H1 (cell line): ENCODE measurements around the gene CCDC138. TPM values are rescaled to one million over a fixed set of nuclear protein-coding genes. Genes with fewer than 3 reads are reported as not detected.

Experiments
- CTCF ChIA-PET: fragments of 300-600 bp; sonication (Branson Sonifier 250); formaldehyde crosslinking; loops from one replicate; lab custom pipeline; 2021; ENCODE audit not compliant: partially characterized antibody; lab: Charles Lee
- POLR2A ChIA-PET: fragments of 300-600 bp; sonication (Branson Sonifier 250); formaldehyde crosslinking; loops from one replicate; lab custom pipeline; 2021; ENCODE audit warnings: inconsistent platforms; ENCODE audit not compliant: partially characterized antibody; lab: Charles Lee
- DNase-seq, 2 experiments: peaks; one replicate each; pipeline versions ENCODE4 v3.0.0 to v3.0.0-alpha.2; 2010 to 2022; ENCODE audit warnings: low spot score in 2 of 2, low read depth in 1 of 2, mixed read lengths in 1 of 2
- FAIRE-seq: peaks from 2 replicates; lab custom pipeline; 2011; peaks lifted over from hg19 to GRCh38; lab: Jason Lieb, UNC
- H2AFZ ChIP-seq: 2 replicates; pipeline ENCODE4 v1.8.1; 2012; ENCODE audit warnings: low read length, inconsistent platforms
- H2AK5ac ChIP-seq: 2 replicates; pipeline ENCODE4 v1.6.1; 2013; ENCODE audit warnings: low read depth, low read length
- H2BK120ac ChIP-seq: replicated peaks from 2 replicates; pipeline ENCODE3; 2013; ENCODE audit warnings: low read depth, low read length, inconsistent platforms
- H2BK12ac ChIP-seq: 2 replicates; pipeline ENCODE4 v1.6.1; 2013; ENCODE audit warnings: low read depth, low read length
- H2BK15ac ChIP-seq: 2 replicates; pipeline ENCODE4 v1.6.1; 2013; ENCODE audit warnings: low read length
- H2BK20ac ChIP-seq: 2 replicates; pipeline ENCODE4 v1.6.1; 2013; ENCODE audit warnings: low read length
- H2BK5ac ChIP-seq: 2 replicates; pipeline ENCODE4 v1.6.1; 2013; ENCODE audit warnings: low read depth, low read length
- H3K14ac ChIP-seq: 2 replicates; pipeline ENCODE4 v1.6.1; 2013; ENCODE audit warnings: inconsistent platforms; ENCODE audit not compliant: insufficient read length
- H3K18ac ChIP-seq: 2 replicates; pipeline ENCODE4 v1.6.1; 2013; ENCODE audit warnings: low read length; ENCODE audit errors: extremely low read depth
- H3K23ac ChIP-seq: 2 replicates; pipeline ENCODE4 v1.6.1; 2013; ENCODE audit warnings: inconsistent platforms; ENCODE audit not compliant: insufficient read length
- H3K23me2 ChIP-seq: 2 replicates; pipeline ENCODE4 v1.6.1; 2013; ENCODE audit warnings: low read depth, low read length
- H3K27ac ChIP-seq: 2 replicates; pipeline ENCODE4 v1.6.1; 2011; ENCODE audit warnings: low read depth, low read length, inconsistent platforms
- H3K27me3 ChIP-seq, 4 experiments: replicated peaks in 1 of 4; 1 replicate in 1 of 4; 2 replicates in 3 of 4; pipeline versions ENCODE4 v1.6.1 to v1.8.1; 2011 to 2013; ENCODE audit warnings: low read length in 3 of 4, mild to moderate bottlenecking in 3 of 4, inconsistent platforms in 2 of 4, mixed read lengths in 2 of 4, moderate library complexity in 1 of 4; ENCODE audit not compliant: control insufficient read depth in 3 of 4, insufficient read depth in 3 of 4; ENCODE audit errors: extremely low read depth in 1 of 4
- H3K36me3 ChIP-seq, 4 experiments: 2 replicates each; pipeline versions ENCODE4 v1.6.1 to v1.8.1; 2011 to 2013; ENCODE audit warnings: mild to moderate bottlenecking in 4 of 4, low read length in 3 of 4, moderate library complexity in 2 of 4, control low read depth in 1 of 4, inconsistent platforms in 1 of 4; ENCODE audit not compliant: insufficient read depth in 4 of 4, control insufficient read depth in 2 of 4
- H3K4ac ChIP-seq: replicated peaks from 2 replicates; pipeline ENCODE3; 2013; ENCODE audit warnings: low read length, low read depth, mixed read lengths, inconsistent platforms; ENCODE audit not compliant: insufficient read length
- H3K4me1 ChIP-seq, 4 experiments: replicated peaks in 1 of 4; 1 replicate in 1 of 4; 2 replicates in 3 of 4; pipeline versions ENCODE4 v1.6.1 to v1.8.1; 2011 to 2013; ENCODE audit warnings: low read length in 3 of 4, inconsistent platforms in 2 of 4, mixed read lengths in 1 of 4; ENCODE audit not compliant: insufficient read depth in 4 of 4, control insufficient read depth in 3 of 4
- H3K4me2 ChIP-seq, 2 experiments: 2 replicates each; pipeline versions ENCODE4 v1.6.1 to v1.8.1; 2011 to 2013; ENCODE audit warnings: low read depth in 2 of 2, low read length in 2 of 2, control low read depth in 1 of 2, inconsistent platforms in 1 of 2, mild to moderate bottlenecking in 1 of 2; ENCODE audit not compliant: insufficient read depth in 1 of 2
- H3K4me3 ChIP-seq, 4 experiments: fragments of 200-600, 300-600 bp in 1 of 4; sonication (generic), shearing (Covaris generic), sonication (Bioruptor Twin) in 1 of 4; 2 replicates each; pipeline versions ENCODE4 v1.5.1 to v1.8.1; 2011 to 2016; ENCODE audit warnings: low read length in 4 of 4, low read depth in 3 of 4, control low read depth in 2 of 4, inconsistent platforms in 2 of 4, mild to moderate bottlenecking in 2 of 4, mixed read lengths in 1 of 4, moderate library complexity in 1 of 4; ENCODE audit not compliant: insufficient read depth in 2 of 4; ENCODE audit errors: extremely low read depth in 1 of 4
- H3K56ac ChIP-seq: replicated peaks from 2 replicates; pipeline ENCODE3; 2013; ENCODE audit warnings: low read depth, mild to moderate bottlenecking, mixed read lengths, low read length, inconsistent platforms; ENCODE audit not compliant: insufficient read length
- H3K79me1 ChIP-seq: 2 replicates; pipeline ENCODE4 v1.6.1; 2013; ENCODE audit warnings: low read depth, low read length, control low read depth
- H3K79me2 ChIP-seq, 2 experiments: 2 replicates each; pipeline versions ENCODE4 v1.6.1 to v1.8.1; 2012 to 2013; ENCODE audit warnings: low read length in 2 of 2, mild to moderate bottlenecking in 2 of 2, inconsistent platforms in 1 of 2; ENCODE audit not compliant: insufficient read depth in 2 of 2, control insufficient read depth in 1 of 2
- H3K9ac ChIP-seq, 4 experiments: replicated peaks in 1 of 4; 1 replicate in 1 of 4; 2 replicates in 3 of 4; pipeline versions ENCODE4 v1.6.1 to v1.8.1; 2011 to 2013; ENCODE audit warnings: low read depth in 3 of 4, low read length in 3 of 4, control low read depth in 2 of 4, mild to moderate bottlenecking in 2 of 4, moderate library complexity in 2 of 4, inconsistent platforms in 1 of 4; ENCODE audit errors: extremely low read depth in 1 of 4
- H3K9me3 ChIP-seq, 2 experiments: 2 replicates each; pipeline versions ENCODE4 v1.6.1 to v1.8.1; 2012 to 2013; ENCODE audit warnings: mild to moderate bottlenecking in 2 of 2, moderate library complexity in 2 of 2, control low read depth in 1 of 2, inconsistent platforms in 1 of 2, low read depth in 1 of 2, low read length in 1 of 2, mixed read lengths in 1 of 2; ENCODE audit not compliant: insufficient read depth in 2 of 2
- H4K20me1 ChIP-seq, 2 experiments: replicated peaks in 1 of 2; 2 replicates each; pipeline versions ENCODE3 to v1.8.1; 2011 to 2013; ENCODE audit warnings: inconsistent platforms in 2 of 2, low read length in 2 of 2, mild to moderate bottlenecking in 1 of 2; ENCODE audit not compliant: insufficient read depth in 2 of 2, control insufficient read depth in 1 of 2
- H4K5ac ChIP-seq: 2 replicates; pipeline ENCODE4 v1.6.1; 2013; ENCODE audit warnings: low read length, low read depth, mixed read lengths, inconsistent platforms; ENCODE audit not compliant: insufficient read length
- H4K8ac ChIP-seq: 2 replicates; pipeline ENCODE4 v1.8.0; 2013; ENCODE audit warnings: mild to moderate bottlenecking, moderate library complexity, low read length, inconsistent platforms; ENCODE audit not compliant: insufficient read depth; ENCODE audit errors: extremely low read depth
- H4K91ac ChIP-seq: replicated peaks from 2 replicates; pipeline ENCODE3; 2013; ENCODE audit warnings: low read length, mixed read lengths, inconsistent platforms; ENCODE audit not compliant: insufficient read length
- CEBPB ChIP-seq: IDR thresholded peaks from 2 replicates; pipeline ENCODE4 v1.6.1; 2012; ENCODE audit warnings: low read depth, low read length
- CREB1 ChIP-seq: IDR thresholded peaks from 2 replicates; pipeline ENCODE4 v1.6.1; 2012; ENCODE audit warnings: inconsistent platforms
- EP300 ChIP-seq, 2 experiments: IDR thresholded peaks; 1 replicate in 1 of 2; 2 replicates in 1 of 2; pipeline ENCODE4 v1.6.1; 2011 to 2012; ENCODE audit warnings: low read depth in 2 of 2, low read length in 2 of 2, mild to moderate bottlenecking in 2 of 2, borderline replicate concordance in 1 of 2, inconsistent platforms in 1 of 2, moderate library complexity in 1 of 2
- MAX ChIP-seq: IDR thresholded peaks from 2 replicates; pipeline ENCODE4 v1.6.1; 2012; ENCODE audit warnings: inconsistent platforms
- NRF1 ChIP-seq: IDR thresholded peaks from 2 replicates; pipeline ENCODE4 v1.6.1; 2011; ENCODE audit warnings: mild to moderate bottlenecking, low read depth, low read length, improper control_type of control experiment
- SP1 ChIP-seq: IDR thresholded peaks from 2 replicates; pipeline ENCODE4 v1.6.1; 2011; ENCODE audit warnings: low read depth, low read length
- WGBS, 2 experiments: shearing (Covaris generic) in 1 of 2; methylation state at CpG; one replicate each; pipeline versions ENCODE4 v1.1.6 to v1.1.7; 2013 to 2015; ENCODE audit warnings: low lambda C conversion rate in 2 of 2, mixed read lengths in 2 of 2, inconsistent platforms in 1 of 2, low coverage in 1 of 2, missing lambda C conversion rate in 1 of 2; ENCODE audit not compliant: insufficient replicate concordance in 2 of 2, insufficient coverage in 1 of 2, insufficient read length in 1 of 2; ENCODE audit errors: extremely low coverage in 1 of 2, missing lambda C conversion rate in 1 of 2; 5-methylcytosine and 5-hydroxymethylcytosine counted together
- polyA plus RNA-seq, 7 experiments: library from polyadenylated mRNA; depleted of rRNA in 3 of 7; stranded (reverse) in 5 of 7; unstranded in 2 of 7; fragments of >200 nt in 5 of 7; fragments of 200-250 nt in 2 of 7; gene quantifications; 1 replicate in 5 of 7; 2 replicates in 1 of 7; 4 replicates in 1 of 7; pipeline versions ENCODE4 v1.2.1 to v1.2.3, GENCODE V29; 2011 to 2013; ENCODE audit warnings: missing spikeins in 2 of 7, mixed read lengths in 2 of 7
- total RNA-seq: library from RNA; stranded (reverse); fragmentation: NEBNext Ultra II Directional; extraction: Animal tissue kit (Norgen Biotek cat#: 25700); gene quantifications from 2 replicates; pipeline ENCODE4 v1.2.1, GENCODE V29; 2021
- TF ChIP-seq, protein P1 (sequence below): IDR thresholded peaks from 2 replicates; pipeline ENCODE4 v1.6.1; 2012; ENCODE audit warnings: inconsistent platforms

Gene CCDC138
- total and polyA plus RNA-seq, 2 of the 8 experiments (the other 6 are each of a cell fraction or from before 2014, with no cell fraction given): 8.3 to 29.8 TPM

GRCh38 chr2:108909275-108909823, 122.8 kb downstream of the CCDC138 start:
- FAIRE-seq (no peak), DNase-seq (peak in 1 of 2 experiments; percentile 37)
- Histone ChIP-seq H3K23me2 (no peaks in the 10 kb centered on the region), H3K79me1 (no peaks in the 10 kb centered on the region), H3K4ac (no peak overlapping the region), H2BK120ac (no peak overlapping the region), H3K79me2 (no peaks in the 10 kb centered on the region), H2AK5ac (no peak overlapping the region), H3K18ac (no peak overlapping the region), H4K91ac (no peak overlapping the region), H3K4me1 (no peaks in the 10 kb centered on the region), H3K23ac (no peak overlapping the region), H4K5ac (no peak overlapping the region), H2BK20ac (no peak overlapping the region), H2AFZ (no peak overlapping the region), H3K27ac (no peak overlapping the region)
- POLR2A ChIA-PET: no interaction called here
- 76% methylated on average over 9 of the region's 9 CpGs; no CpG with 5 or more reads in 1 of the 2 experiments for WGBS, 2 experiments
- no peak for TF ChIP-seq CEBPB
- TF ChIP-seq, protein P1, sequence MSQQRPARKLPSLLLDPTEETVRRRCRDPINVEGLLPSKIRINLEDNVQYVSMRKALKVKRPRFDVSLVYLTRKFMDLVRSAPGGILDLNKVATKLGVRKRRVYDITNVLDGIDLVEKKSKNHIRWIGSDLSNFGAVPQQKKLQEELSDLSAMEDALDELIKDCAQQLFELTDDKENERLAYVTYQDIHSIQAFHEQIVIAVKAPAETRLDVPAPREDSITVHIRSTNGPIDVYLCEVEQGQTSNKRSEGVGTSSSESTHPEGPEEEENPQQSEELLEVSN: no peak
- TF ChIP-seq SP1: no peak
- no peak for TF ChIP-seq CREB1
- no peak for TF ChIP-seq NRF1
- TF ChIP-seq MAX: no peak
- no peak for TF ChIP-seq EP300 (IDR thresholded peaks at IDR 0.05; ENCODE audit: borderline replicate concordance in 1 of 2, low read depth in 2 of 2, low read length in 2 of 2)
- TF ChIP-seq, all 59 proteins: peak for 0
- no peak overlapping the region for H2BK5ac ChIP-seq
- H4K8ac ChIP-seq: no peak overlapping the region
- no peak overlapping the region for H3K14ac ChIP-seq
- no peak overlapping the region for H2BK15ac ChIP-seq
- no peak overlapping the region for H3K9ac ChIP-seq
- no peaks in the 10 kb centered on the region for H4K20me1 ChIP-seq
- CTCF ChIA-PET: interaction anchor here (3.6 kb wide), 1 partner anchor 18 kb away, joined by 15 read pairs; no protein-coding TSS in a partner anchor
- H3K4me3 ChIP-seq: no peak overlapping the region
- no peak overlapping the region for H3K56ac ChIP-seq
- no peak overlapping the region for H3K4me2 ChIP-seq
- H3K9me3 ChIP-seq: no peaks in the 10 kb centered on the region
- no peak overlapping the region for H2BK12ac ChIP-seq
- no peaks in the 10 kb centered on the region for H3K36me3 ChIP-seq
- H3K27me3 ChIP-seq: no peaks in the 10 kb centered on the region
